Measurements from ENCODE around the gene PLPP7.

- TF ChIP-seq CTCF (IDR thresholded peaks at IDR 0.05) (no peak), EZH2phosphoT487 (IDR thresholded peaks at IDR 0.05) (no peak)
Measured at GRCh38 chr9:131260751-131261452, 28.6 kb upstream of the PLPP7 start.

Data from neural progenitor cell (in vitro differentiated cells).